DND-41 (cell line): ENCODE measurements around the gene RBM20.

Experiments used
- ATAC-seq: fragments of 200-7000 bp; cut with Tn5 transposase; 3 replicates; pipeline ENCODE4 v1.9.1; 2021; ENCODE audit warnings: low read depth; ENCODE audit not compliant: insufficient read depth
- DNase-seq: peaks from one replicate; pipeline ENCODE4 v3.0.0-alpha.2; 2020
- H2AFZ ChIP-seq: 2 replicates; pipeline ENCODE4 v1.6.0; 2012; ENCODE audit warnings: low read depth, low read length
- H3K27ac ChIP-seq: 2 replicates; pipeline ENCODE4 v1.5.1; 2012; ENCODE audit warnings: low read length, inconsistent platforms
- H3K27me3 ChIP-seq: fragments of 200-600 bp; sonication (generic); 2 replicates; pipeline ENCODE4 v1.6.0; 2012; ENCODE audit warnings: low read length, mild to moderate bottlenecking, inconsistent platforms; ENCODE audit not compliant: insufficient read depth, poor library complexity
- H3K36me3 ChIP-seq: 2 replicates; pipeline ENCODE4 v1.5.1; 2012; ENCODE audit warnings: low read length, inconsistent platforms; ENCODE audit not compliant: insufficient read depth
- H3K4me1 ChIP-seq: 2 replicates; pipeline ENCODE4 v1.5.1; 2012; ENCODE audit warnings: mild to moderate bottlenecking, low read length; ENCODE audit not compliant: insufficient read depth
- H3K4me2 ChIP-seq: 2 replicates; pipeline ENCODE4 v1.6.0; 2012; ENCODE audit warnings: mild to moderate bottlenecking, moderate library complexity, low read length, inconsistent platforms; ENCODE audit not compliant: insufficient read depth
- H3K4me3 ChIP-seq, 2 experiments: fragments of 200-600 bp in 1 of 2; shearing (Covaris generic) in 1 of 2; 2 replicates each; pipeline ENCODE4 v1.5.1; 2012 to 2016; ENCODE audit warnings: inconsistent platforms in 2 of 2, low read length in 2 of 2, mild to moderate bottlenecking in 2 of 2, low read depth in 1 of 2, moderate library complexity in 1 of 2
- H3K79me2 ChIP-seq: 2 replicates; pipeline ENCODE4 v1.6.0; 2012; ENCODE audit warnings: low read length, inconsistent platforms; ENCODE audit not compliant: insufficient read depth
- H3K9ac ChIP-seq: 2 replicates; pipeline ENCODE4 v1.6.0; 2012; ENCODE audit warnings: low read depth, mild to moderate bottlenecking, inconsistent platforms, low read length, moderate library complexity
- H3K9me3 ChIP-seq: 2 replicates; pipeline ENCODE4 v1.5.1; 2012; ENCODE audit warnings: low read length, moderate library complexity, mild to moderate bottlenecking, inconsistent platforms; ENCODE audit not compliant: insufficient read depth, severe bottlenecking
- H4K20me1 ChIP-seq: 2 replicates; pipeline ENCODE4 v1.6.0; 2012; ENCODE audit warnings: low read length; ENCODE audit not compliant: insufficient read depth
- EZH2 ChIP-seq: IDR thresholded peaks from 3 replicates; pipeline ENCODE4 v1.6.1; 2012; ENCODE audit warnings: borderline replicate concordance, low read depth, mild to moderate bottlenecking, moderate library complexity, low read length, inconsistent platforms; ENCODE audit not compliant: severe bottlenecking
- TF ChIP-seq, protein P1 (sequence below): IDR thresholded peaks from 2 replicates; pipeline ENCODE4 v1.5.1; 2012; ENCODE audit warnings: borderline replicate concordance, low read length, moderate library complexity, mild to moderate bottlenecking; ENCODE audit not compliant: poor library complexity, severe bottlenecking; ENCODE audit errors: extremely low read depth

RBM20 gene

DNA sequence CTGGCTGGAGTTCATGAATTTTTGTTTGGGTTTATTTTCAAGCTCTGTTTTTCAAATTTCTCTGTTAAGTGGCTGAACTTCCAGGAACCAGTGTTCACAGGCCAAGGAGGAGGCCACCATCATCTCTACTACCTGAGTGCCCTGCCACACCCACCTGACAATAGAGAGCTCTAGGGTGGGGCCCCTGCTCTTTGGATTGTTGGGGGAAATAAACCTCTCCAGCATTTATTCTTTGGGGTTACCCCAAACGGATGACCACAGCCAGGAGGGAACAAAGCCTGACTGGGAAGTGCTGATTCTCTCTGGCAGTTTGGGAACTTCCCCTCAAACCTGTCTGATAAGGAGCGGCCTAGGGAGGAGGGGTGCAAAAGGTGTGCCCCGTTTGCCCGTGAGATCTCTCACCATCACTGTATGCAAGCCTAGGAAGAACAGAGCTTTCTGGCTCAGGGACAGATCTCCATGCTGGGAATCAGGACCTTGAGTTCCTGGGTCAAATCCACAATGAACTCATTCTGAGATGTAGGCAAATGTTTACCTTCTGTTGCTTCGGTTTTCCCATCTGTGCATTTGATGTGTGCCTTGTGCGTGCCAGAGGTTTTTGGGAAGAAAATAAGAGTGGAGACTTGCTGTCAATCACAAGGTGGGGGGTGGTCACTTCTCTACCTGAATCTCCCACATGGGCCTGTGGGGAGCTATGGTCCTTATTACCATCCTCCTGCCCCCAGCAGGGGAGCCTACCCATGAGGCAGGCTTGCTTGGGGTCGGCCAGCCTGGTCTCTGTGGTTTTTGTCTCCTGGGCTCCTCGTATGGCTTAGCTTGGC, 199.9 kb downstream of the RBM20 start:
- H3K4me2 ChIP-seq: no peak overlapping the region
- TF ChIP-seq, protein P1, sequence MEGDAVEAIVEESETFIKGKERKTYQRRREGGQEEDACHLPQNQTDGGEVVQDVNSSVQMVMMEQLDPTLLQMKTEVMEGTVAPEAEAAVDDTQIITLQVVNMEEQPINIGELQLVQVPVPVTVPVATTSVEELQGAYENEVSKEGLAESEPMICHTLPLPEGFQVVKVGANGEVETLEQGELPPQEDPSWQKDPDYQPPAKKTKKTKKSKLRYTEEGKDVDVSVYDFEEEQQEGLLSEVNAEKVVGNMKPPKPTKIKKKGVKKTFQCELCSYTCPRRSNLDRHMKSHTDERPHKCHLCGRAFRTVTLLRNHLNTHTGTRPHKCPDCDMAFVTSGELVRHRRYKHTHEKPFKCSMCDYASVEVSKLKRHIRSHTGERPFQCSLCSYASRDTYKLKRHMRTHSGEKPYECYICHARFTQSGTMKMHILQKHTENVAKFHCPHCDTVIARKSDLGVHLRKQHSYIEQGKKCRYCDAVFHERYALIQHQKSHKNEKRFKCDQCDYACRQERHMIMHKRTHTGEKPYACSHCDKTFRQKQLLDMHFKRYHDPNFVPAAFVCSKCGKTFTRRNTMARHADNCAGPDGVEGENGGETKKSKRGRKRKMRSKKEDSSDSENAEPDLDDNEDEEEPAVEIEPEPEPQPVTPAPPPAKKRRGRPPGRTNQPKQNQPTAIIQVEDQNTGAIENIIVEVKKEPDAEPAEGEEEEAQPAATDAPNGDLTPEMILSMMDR: no peak
- no peak for TF ChIP-seq EZH2
- no peak overlapping the region for H2AFZ ChIP-seq
- H3K27me3 ChIP-seq: no peaks in the 10 kb centered on the region
- no peaks in the 10 kb centered on the region for H3K79me2 ChIP-seq
- H4K20me1 ChIP-seq: no peaks in the 10 kb centered on the region; the same call in 1 of the 2 replicates
- H3K9ac ChIP-seq: no peak overlapping the region
- H3K4me1 ChIP-seq: no peaks in the 10 kb centered on the region
- no peaks in the 10 kb centered on the region for H3K9me3 ChIP-seq
- ATAC-seq (no peak), DNase-seq (no peak)
- no peak overlapping the region for H3K27ac ChIP-seq
- H3K36me3 ChIP-seq: no peaks in the 10 kb centered on the region
- H3K4me3 ChIP-seq: no peak overlapping the region

DNA sequence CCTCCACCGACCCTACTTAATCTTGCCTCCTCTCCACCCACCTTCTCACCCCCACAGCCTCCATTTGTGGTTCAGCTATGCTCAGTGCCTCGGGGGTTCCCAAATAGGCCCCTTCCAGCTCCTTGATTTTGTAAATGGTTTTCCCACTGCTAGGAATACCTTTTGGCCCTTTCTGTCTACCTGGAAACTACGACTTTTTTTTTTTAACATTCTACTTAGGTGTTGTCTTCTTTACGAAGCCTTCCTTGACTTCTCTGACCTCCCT, 200.4 kb downstream of the RBM20 start:
- no peak for ATAC-seq
- TF ChIP-seq, protein P1: no peak
- TF ChIP-seq EZH2: no peak
- Histone ChIP-seq H3K4me3 (no peak overlapping the region), H4K20me1 (no peaks in the 10 kb centered on the region; the same call in 1 of the 2 replicates), H2AFZ (no peak overlapping the region), H3K4me1 (no peaks in the 10 kb centered on the region), H3K9me3 (no peaks in the 10 kb centered on the region), H3K27ac (no peak overlapping the region), H3K4me2 (no peak overlapping the region), H3K27me3 (no peaks in the 10 kb centered on the region), H3K79me2 (no peaks in the 10 kb centered on the region), H3K36me3 (no peaks in the 10 kb centered on the region), H3K9ac (no peak overlapping the region)
- no peak for DNase-seq

DNA sequence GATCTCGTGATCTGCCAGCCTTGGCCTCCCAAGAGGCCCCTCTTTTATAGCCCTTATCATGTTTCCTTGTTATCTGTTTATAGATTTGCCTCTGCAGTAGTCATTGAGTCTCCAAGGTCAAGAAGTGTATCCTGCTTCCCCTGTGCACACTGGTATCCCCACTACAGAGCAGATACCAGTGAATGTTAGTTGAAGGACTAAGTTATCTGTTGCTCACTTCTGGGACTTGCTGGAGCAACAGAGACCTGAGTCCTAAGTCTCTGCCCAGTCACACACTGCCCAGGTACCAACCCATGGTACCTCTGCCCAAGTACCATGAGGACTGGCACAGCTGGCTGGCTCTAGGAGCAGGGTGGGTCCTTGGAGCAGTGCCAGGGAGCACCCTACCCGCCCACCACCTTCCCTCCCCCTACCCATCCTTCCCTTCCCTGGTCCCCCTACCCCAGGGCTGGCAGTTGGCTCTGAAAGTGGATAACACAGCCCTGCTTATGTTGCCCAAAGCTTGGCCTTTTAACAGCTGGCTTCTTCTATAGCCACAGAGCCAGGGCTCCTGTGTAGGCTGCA, 201.1 kb downstream of the RBM20 start:
- Histone ChIP-seq H3K9ac (no peak overlapping the region), H3K4me3 (no peak overlapping the region), H3K9me3 (no peaks in the 10 kb centered on the region), H3K27me3 (no peaks in the 10 kb centered on the region), H3K4me1 (no peaks in the 10 kb centered on the region), H2AFZ (no peak overlapping the region), H4K20me1 (no peaks in the 10 kb centered on the region; the same call in 1 of the 2 replicates), H3K36me3 (no peaks in the 10 kb centered on the region), H3K27ac (no peak overlapping the region), H3K4me2 (no peak overlapping the region), H3K79me2 (no peaks in the 10 kb centered on the region)
- no peak for DNase-seq
- TF ChIP-seq, protein P1: no peak
- TF ChIP-seq EZH2: no peak
- no peak for ATAC-seq
